Osteoblast (primary cell): Measurements from ENCODE around the gene CCDC34. TPM values are rescaled to one million over a fixed set of nuclear protein-coding genes. Genes with fewer than 3 reads are reported as not detected.
A peak's percentile ranks its signal among the peaks of the same experiment; 100 is the strongest.

Experiments used
- DNase-seq: peaks from one replicate; pipeline ENCODE4 v3.0.0; 2011; ENCODE audit warnings: low spot score, mixed read lengths; ENCODE audit not compliant: insufficient read length; ENCODE audit errors: missing footprints
- H2AFZ ChIP-seq: 2 replicates; pipeline ENCODE4 v1.6.0; 2011; ENCODE audit warnings: mild to moderate bottlenecking, low read length
- H3K27ac ChIP-seq: 2 replicates; pipeline ENCODE4 v1.5.1; 2011; ENCODE audit warnings: mild to moderate bottlenecking, low read depth, low read length, moderate library complexity
- H3K27me3 ChIP-seq: 2 replicates; pipeline ENCODE4 v1.6.0; 2012; ENCODE audit warnings: mild to moderate bottlenecking, control low read depth, inconsistent platforms, low read length, moderate library complexity; ENCODE audit not compliant: insufficient read depth
- H3K36me3 ChIP-seq: 2 replicates; pipeline ENCODE4 v1.5.1; 2011; ENCODE audit warnings: mild to moderate bottlenecking, low read length, control low read depth, moderate library complexity; ENCODE audit not compliant: insufficient read depth
- H3K4me1 ChIP-seq: 2 replicates; pipeline ENCODE4 v1.5.1; 2011; ENCODE audit warnings: mild to moderate bottlenecking, low read length, control low read depth, moderate library complexity; ENCODE audit not compliant: insufficient read depth
- H3K4me2 ChIP-seq: 2 replicates; pipeline ENCODE4 v1.6.0; 2011; ENCODE audit warnings: mild to moderate bottlenecking, low read length; ENCODE audit not compliant: insufficient read depth
- H3K4me3 ChIP-seq: fragments of 200-600 bp; sonication (generic); 3 replicates; pipeline ENCODE4 v1.5.1; 2012; ENCODE audit warnings: mild to moderate bottlenecking, low read length, inconsistent platforms; ENCODE audit not compliant: insufficient read depth
- H3K79me2 ChIP-seq: 2 replicates; pipeline ENCODE4 v1.6.0; 2012; ENCODE audit warnings: mild to moderate bottlenecking, low read length, control low read depth, inconsistent platforms; ENCODE audit not compliant: insufficient read depth
- H3K9me3 ChIP-seq: 2 replicates; pipeline ENCODE4 v1.5.1; 2011; ENCODE audit warnings: low read depth, low read length, control low read depth
- H4K20me1 ChIP-seq: 2 replicates; pipeline ENCODE4 v1.6.0; 2012; ENCODE audit warnings: mild to moderate bottlenecking, low read length, control low read depth; ENCODE audit not compliant: insufficient read depth
- CTCF ChIP-seq: IDR thresholded peaks from 2 replicates; pipeline ENCODE4 v1.5.1; 2011; ENCODE audit warnings: mild to moderate bottlenecking, low read depth, low read length, moderate library complexity; ENCODE audit errors: extremely low read depth
- total RNA-seq: library from RNA; depleted of rRNA; stranded (reverse); fragments of >200 nt; gene quantifications from 2 replicates; pipeline ENCODE4 v1.2.3, GENCODE V29; 2012

CCDC34 gene
- total RNA-seq, 1 donor = 3.6 TPM

- H3K4me2 ChIP-seq = peak overlapping the region; percentile 11
- TF ChIP-seq CTCF = no peak
These were observed 33.3 kb upstream of the CCDC34 start for GRCh38 chr11:27396259-27396839.

GRCh38 chr11:27395556-27396258 lies 32.7 kb upstream of the CCDC34 start:
- H2AFZ ChIP-seq = no peak overlapping the region
- TF ChIP-seq CTCF = no peak
- DNase-seq = no peak
- H3K27me3 ChIP-seq = no peaks in the 10 kb centered on the region
- no peak overlapping the region for H3K27ac ChIP-seq
- no peaks in the 10 kb centered on the region for H4K20me1 ChIP-seq
- H3K79me2 ChIP-seq = peaks cover 4% of the 10 kb centered on the region
- H3K9me3 ChIP-seq = no peaks in the 10 kb centered on the region
- peaks cover 39% of the 10 kb centered on the region for H3K4me1 ChIP-seq
- no peak overlapping the region for H3K4me3 ChIP-seq
- H3K4me2 ChIP-seq = peak overlapping the region; percentile 40
- H3K36me3 ChIP-seq = no peaks in the 10 kb centered on the region

More at GRCh38 chr11:27396259-27396839, 33.3 kb upstream of the CCDC34 start:
- H3K4me1 ChIP-seq = peaks cover 32% of the 10 kb centered on the region
- no peaks in the 10 kb centered on the region for H4K20me1 ChIP-seq
- no peaks in the 10 kb centered on the region for H3K36me3 ChIP-seq
- DNase-seq = no peak
- peaks cover 4% of the 10 kb centered on the region for H3K79me2 ChIP-seq
- no peak overlapping the region for H2AFZ ChIP-seq
- no peak overlapping the region for H3K4me3 ChIP-seq
- H3K27ac ChIP-seq = no peak overlapping the region
- H3K27me3 ChIP-seq = no peaks in the 10 kb centered on the region
- H3K9me3 ChIP-seq = no peaks in the 10 kb centered on the region

GRCh38 chr11:27394781-27395228 lies 31.8 kb upstream of the CCDC34 start:
- H3K9me3 ChIP-seq = no peaks in the 10 kb centered on the region
- no peak for TF ChIP-seq CTCF
- H3K27me3 ChIP-seq = no peaks in the 10 kb centered on the region
- no peak overlapping the region for H3K27ac ChIP-seq
- H3K36me3 ChIP-seq = no peaks in the 10 kb centered on the region
- no peaks in the 10 kb centered on the region for H4K20me1 ChIP-seq
- no peak overlapping the region for H2AFZ ChIP-seq
- DNase-seq = no peak
- no peak overlapping the region for H3K4me3 ChIP-seq
- peaks cover 4% of the 10 kb centered on the region for H3K79me2 ChIP-seq
- peaks cover 48% of the 10 kb centered on the region for H3K4me1 ChIP-seq
- H3K4me2 ChIP-seq = no peak overlapping the region
